Right ventricle myocardium superior (tissue), 1 donor: ENCODE measurements around the gene NFATC1. TPM values are rescaled to one million over a fixed set of nuclear protein-coding genes. Genes with fewer than 3 reads are reported as not detected.

Experiments
- ATAC-seq: fragments of 200-7000 bp; cut with Tn5 transposase; one replicate; pipeline ENCODE4 v1.9.1; 2020; ENCODE audit warnings: mild to moderate bottlenecking; ENCODE audit not compliant: poor library complexity
- DNase-seq: peaks from one replicate; pipeline ENCODE4 v3.0.0-alpha.2; 2020
- intact Hi-C: fragments of 100-400 bp; cut with DNase I; formaldehyde crosslinking; loops from one replicate; pipeline ENCODE4 v1.11.2; 2022
- total RNA-seq: library from RNA; stranded (reverse); fragmentation: NEBNext Ultra II Directional; extraction: Animal tissue kit (Norgen Biotek cat#: 25700); gene quantifications from one replicate; pipeline ENCODE4 v1.2.1, GENCODE V29; 2021
- donor health status: DM: no; HTN: yes; CAD: no; lungs with severe emphysema.

NFATC1 gene
- total RNA-seq, 1 donor from 2014 or later = 19.8 TPM

- ATAC-seq (peak; percentile 41), DNase-seq (peak; percentile 89)
- intact Hi-C loops = loop anchor here (10.0 kb wide), 1 partner anchor 55 kb away; no protein-coding TSS in a partner anchor
Measured at GRCh38 chr18:79400091-79400590, 4.4 kb downstream of the NFATC1 start.

- DNase-seq (peak; percentile 49), ATAC-seq (no peak)
- intact Hi-C loops = loop anchor here (10.0 kb wide), 1 partner anchor 54 kb away; no protein-coding TSS in a partner anchor
Measured at GRCh38 chr18:79400591-79401381, 5.1 kb downstream of the NFATC1 start.

GRCh38 chr18:79401494-79402208 is 5.9 kb downstream of the NFATC1 start:
- ATAC-seq (no peak), DNase-seq (peak; percentile 39)
- intact Hi-C loops = loop anchor here (10.0 kb wide), 1 partner anchor 53 kb away; no protein-coding TSS in a partner anchor

- peak; percentile 44 for DNase-seq
- ATAC-seq = no peak
- intact Hi-C loops = loop anchor here (10.0 kb wide), 1 partner anchor 53 kb away; no protein-coding TSS in a partner anchor
Measured at GRCh38 chr18:79402209-79402576, 6.5 kb downstream of the NFATC1 start.

- peak; percentile 67 for ATAC-seq
- intact Hi-C loops = loop anchor here (10.0 kb wide), 1 partner anchor 52 kb away; no protein-coding TSS in a partner anchor
- peak; percentile 89 for DNase-seq
Measured at GRCh38 chr18:79402977-79403722, 7.4 kb downstream of the NFATC1 start.

GRCh38 chr18:79403723-79404566 is 8.2 kb downstream of the NFATC1 start:
- DNase-seq (peak; percentile 39), ATAC-seq (no peak)
- intact Hi-C loops = loop anchor here (10.0 kb wide), 1 partner anchor 51 kb away; no protein-coding TSS in a partner anchor

GRCh38 chr18:79404567-79404910 is 8.8 kb downstream of the NFATC1 start:
- no peak for ATAC-seq
- DNase-seq = peak; percentile 32
- intact Hi-C loops = loop anchor here (10.0 kb wide), 1 partner anchor 50 kb away; no protein-coding TSS in a partner anchor

- intact Hi-C loops = loop anchor here (10.0 kb wide), 1 partner anchor 50 kb away; no protein-coding TSS in a partner anchor
- DNase-seq = peak; percentile 33
- no peak for ATAC-seq
Measured at GRCh38 chr18:79405019-79405780, 9.5 kb downstream of the NFATC1 start.

- no peak for ATAC-seq
- DNase-seq = peak; percentile 78
- intact Hi-C loops = loop anchor here (10.0 kb wide), 1 partner anchor 49 kb away; no protein-coding TSS in a partner anchor
Measured at GRCh38 chr18:79405781-79406575, 10.2 kb downstream of the NFATC1 start.

- ATAC-seq = no peak
- intact Hi-C loops = loop anchor here (10.0 kb wide), 1 partner anchor 48 kb away; no protein-coding TSS in a partner anchor
- peak; percentile 37 for DNase-seq
Measured at GRCh38 chr18:79406708-79407107, 11.0 kb downstream of the NFATC1 start.

GRCh38 chr18:79409313-79409712 is 13.6 kb downstream of the NFATC1 start:
- DNase-seq = no peak
- intact Hi-C loops = loop anchor here (10.0 kb wide), 1 partner anchor 45 kb away; no protein-coding TSS in a partner anchor
- ATAC-seq = no peak

- peak; percentile 39 for DNase-seq
- ATAC-seq = no peak
- intact Hi-C loops = no loop called here
Measured at GRCh38 chr18:79410171-79410641, 14.5 kb downstream of the NFATC1 start.

- intact Hi-C loops = no loop called here
- DNase-seq (peak; percentile 39), ATAC-seq (no peak)
Measured at GRCh38 chr18:79410731-79411613, 15.2 kb downstream of the NFATC1 start.

GRCh38 chr18:79411614-79412526 is 16.1 kb downstream of the NFATC1 start:
- DNase-seq = peak; percentile 44
- intact Hi-C loops = no loop called here
- no peak for ATAC-seq
